ENCODE measurements around the gene LIMK1.

- TF ChIP-seq EZH2 (IDR thresholded peaks at IDR 0.05; ENCODE audit: borderline replicate concordance, low read length) (no peak), CTCF (IDR thresholded peaks at IDR 0.05; ENCODE audit: low read length) (no peak)
Measured at GRCh38 chr7:74106846-74107245, 23.2 kb downstream of the LIMK1 start.
